GM04504 (cell line): Measurements from ENCODE around the gene CCSAP.

Experiments used
- DNase-seq: peaks from one replicate; pipeline ENCODE4 v3.0.0-alpha.2; 2012; ENCODE audit warnings: low read depth

Gene CCSAP

DNA sequence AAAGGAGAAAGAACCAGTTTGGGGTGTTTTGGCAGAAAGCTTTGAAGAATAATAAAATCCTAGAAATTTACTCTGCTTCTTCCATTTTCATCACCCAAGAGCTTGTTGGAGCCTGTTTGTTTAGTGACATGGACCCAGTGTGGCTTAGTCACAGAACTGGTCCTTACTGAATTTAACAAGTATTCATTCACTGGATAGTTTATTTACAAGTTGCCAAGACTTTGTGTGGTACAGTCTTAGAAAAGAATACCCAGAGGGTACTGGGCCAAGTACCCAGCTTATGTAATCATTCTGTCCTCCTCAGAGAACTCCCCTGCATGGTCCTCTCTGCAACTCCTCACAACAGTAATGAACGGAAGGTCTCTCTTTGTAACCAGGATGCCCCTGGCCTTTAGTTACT, 55.6 kb downstream of the CCSAP start:
- no peak for DNase-seq

DNA sequence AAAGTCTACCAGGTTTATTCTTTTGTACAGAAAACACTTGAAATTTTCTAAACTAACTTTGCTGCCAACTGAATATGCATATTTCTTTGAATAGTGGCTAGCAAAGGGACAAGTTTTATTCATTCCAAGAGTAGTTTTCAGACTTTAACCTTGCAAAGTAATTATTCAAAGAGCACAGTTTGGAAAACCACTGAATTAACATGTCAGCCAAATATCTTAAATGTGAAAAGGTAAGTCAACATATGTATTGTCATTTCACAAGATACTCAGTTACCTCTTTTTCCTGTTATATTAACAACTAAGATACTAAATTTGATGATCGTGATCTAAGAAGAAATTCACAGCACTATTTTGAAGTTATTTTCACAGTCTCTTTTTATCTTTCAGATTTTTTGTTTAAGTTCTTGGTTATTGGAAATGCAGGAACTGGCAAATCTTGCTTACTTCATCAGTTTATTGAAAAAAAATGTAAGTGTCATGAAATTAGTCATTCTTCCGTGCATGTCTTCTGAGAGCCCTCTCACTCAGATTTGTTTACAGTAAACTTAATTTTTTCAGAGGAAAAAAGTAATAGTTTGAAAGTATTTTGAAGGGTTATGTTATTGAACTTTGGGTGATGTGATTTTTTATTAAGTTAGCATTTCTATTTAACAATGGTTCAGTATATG, 56.6 kb downstream of the CCSAP start:
- DNase-seq: no peak

DNA sequence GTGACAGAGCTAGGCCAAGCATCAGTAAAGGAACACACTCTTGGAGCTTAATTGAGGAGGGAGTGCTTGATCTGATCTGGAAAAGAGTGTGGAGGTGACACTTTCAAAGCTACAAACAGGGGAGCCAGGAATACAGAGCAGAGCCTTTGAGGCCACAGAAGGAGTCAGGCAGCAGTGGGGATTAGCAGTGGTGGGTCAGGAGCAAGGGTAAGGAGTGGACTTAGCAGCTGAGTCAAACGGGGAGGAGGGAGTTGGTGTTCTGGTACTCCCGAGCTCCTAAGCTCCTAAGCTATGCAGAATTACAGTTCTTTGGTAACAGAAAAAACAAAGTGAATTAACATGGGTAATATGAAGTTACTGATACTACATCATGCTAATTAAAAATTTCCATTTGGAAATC, 57.4 kb downstream of the CCSAP start:
- DNase-seq: no peak

DNA sequence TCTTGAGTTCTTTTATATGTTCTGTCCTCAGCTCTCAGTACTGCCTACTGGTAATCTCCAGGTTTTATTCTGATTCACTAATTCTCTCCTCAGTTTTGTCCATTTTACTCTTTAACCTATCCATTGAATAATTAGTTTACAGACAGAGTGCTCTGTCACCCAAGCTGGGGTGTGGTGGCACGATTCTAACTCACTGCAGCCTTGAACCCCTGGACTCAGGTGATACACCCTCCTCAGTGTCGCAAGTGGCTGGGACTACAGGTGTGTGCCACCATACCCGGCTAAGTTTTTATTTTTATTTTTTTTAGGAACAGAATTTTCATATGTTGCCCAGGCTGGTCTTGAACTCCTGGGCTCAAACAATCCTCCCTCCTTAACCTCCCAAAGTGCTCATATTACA, 58.0 kb downstream of the CCSAP start:
- no peak for DNase-seq

DNA sequence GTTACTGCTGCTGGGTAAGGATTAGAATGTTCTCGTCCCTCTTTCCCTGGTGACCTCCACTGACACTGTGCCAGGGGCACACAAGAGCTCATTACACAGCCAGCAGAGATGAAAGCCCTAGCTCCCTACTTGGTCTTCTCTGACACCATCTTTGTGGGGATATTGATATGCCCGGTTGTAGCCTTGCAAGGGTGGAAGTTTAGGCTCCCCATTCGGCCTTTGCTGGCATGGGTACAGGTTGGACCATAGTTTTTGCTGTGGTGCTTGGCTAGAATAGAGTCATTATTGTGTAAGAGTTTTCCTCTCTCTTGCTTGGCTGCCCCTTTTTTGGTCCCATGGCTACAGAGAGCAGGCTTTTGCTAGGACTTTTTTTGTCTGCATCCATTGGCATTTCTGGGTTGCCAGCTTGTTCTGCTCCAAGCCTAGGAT, 59.6 kb downstream of the CCSAP start:
- no peak for DNase-seq

DNA sequence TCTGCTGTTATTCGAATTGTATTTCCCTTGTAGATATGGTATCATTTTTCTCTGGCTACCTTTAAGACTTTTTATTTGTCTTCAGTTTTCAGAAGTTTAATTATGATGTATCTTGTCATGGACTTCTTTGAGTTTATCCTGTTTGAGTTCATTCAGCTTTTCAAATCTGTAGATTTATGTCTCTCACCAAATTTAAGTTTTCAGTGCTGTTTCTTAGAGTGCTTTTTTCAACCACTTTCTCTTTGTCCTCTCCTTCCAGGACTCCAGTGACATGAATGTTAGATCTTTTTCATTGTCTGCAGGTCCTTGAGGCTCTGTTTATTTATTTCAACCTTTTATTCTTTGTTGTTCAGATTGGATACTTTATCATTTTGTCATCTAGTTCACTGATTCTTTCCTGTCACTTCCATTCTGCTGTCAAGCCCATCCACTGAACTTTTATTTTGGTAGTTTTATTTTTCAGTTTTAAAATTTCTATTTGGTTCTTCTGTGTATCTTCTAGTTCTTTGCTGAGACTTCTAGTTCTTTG, 60.5 kb downstream of the CCSAP start:
- no peak for DNase-seq

DNA sequence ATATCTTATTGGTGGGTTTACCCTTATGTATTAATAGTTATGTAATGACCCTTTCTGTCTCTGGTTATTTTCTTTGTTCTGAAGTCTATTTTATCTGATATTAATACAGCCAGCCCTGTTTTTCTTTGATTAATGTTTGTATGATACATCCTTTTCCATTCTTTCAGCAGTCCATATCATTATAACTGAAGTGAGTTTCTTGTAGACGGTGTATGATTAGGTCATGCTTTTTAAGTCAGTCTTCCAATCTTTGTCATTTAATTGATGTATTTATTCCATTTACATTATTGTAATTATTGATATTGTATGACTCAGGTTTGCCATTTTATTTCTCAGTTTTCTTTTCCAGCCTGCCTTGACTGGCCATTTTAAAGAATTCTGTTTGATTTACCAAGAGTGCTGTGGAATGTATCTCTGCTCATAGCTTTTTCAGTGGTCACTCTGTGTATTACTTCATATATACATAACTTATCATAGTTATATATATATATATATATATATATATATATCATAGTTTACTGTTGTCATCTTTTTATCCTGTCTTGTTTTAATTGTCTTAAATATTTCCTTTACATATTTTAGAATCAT, 61.4 kb downstream of the CCSAP start:
- DNase-seq: no peak

DNA sequence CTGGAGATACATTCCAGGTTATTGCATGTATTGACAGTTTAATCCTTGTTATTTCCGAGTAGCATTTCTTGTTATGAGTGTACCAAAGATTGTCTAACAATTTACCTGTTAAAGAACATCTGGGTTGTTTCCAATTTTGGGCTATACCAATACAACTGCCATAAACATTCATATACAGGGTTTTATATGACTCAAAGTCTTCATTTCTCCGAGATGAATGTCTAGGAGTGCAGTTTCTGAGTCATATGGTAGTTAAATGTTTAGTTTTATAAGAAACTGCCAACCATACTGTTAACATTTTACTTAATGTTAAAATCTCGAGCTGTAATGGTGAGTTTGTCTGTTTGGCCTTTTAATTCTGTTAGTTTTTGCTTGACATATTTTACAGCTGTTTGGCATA, 61.9 kb downstream of the CCSAP start:
- no peak for DNase-seq

DNA sequence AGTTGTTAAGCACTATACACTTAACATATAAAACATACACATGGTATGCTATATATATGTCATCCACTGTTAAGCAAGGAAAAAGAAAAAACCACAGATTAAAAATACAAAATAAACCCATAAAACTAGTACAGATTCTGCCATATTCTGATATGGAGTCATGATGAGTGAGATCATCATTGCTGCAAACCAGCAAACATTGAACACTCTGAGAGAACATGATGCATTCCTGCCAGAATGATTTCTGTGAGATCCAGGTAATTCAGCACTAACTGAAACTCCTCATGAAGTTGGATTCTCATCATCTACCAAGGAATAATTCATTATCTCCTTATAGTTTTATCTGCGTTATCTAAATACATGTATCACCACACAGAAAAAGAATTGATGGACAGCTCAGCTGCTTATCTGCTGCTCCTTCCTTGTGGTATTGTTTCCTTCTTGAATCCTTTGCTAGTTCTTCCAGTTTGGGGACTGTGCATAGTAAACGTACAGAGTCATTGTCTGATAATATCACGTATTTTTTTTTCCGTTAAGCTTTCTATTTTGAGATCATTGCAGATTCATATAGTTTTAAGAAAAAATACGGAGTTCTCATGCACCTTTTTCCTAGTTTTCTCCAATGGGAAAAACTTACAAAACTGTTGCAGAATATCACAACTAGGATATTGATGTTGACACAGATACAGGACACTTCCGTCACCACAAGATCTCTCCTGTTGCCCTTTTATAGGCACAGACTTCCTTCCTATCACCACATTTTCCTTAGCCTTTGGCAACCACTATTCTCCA, 62.6 kb downstream of the CCSAP start:
- no peak for DNase-seq

DNA sequence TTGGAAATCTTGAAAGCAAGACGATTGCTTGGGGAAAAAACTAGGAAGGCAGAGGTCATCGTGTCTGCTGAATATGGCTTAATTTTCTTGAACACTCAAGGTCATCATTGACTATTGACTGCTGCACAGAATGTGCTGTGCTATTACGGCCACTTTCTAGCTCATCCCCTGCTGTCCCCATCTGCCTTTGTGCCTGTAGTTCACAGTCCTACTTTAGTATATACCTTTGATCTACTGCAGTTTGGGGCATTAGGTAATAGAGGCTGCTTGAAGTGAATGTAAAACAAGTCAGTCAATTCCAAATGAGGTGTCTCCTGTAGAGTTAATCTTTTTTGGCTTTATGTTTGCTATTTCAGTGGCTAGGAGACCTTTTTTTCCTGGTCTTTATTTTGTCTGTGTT, 63.6 kb downstream of the CCSAP start:
- DNase-seq: no peak

DNA sequence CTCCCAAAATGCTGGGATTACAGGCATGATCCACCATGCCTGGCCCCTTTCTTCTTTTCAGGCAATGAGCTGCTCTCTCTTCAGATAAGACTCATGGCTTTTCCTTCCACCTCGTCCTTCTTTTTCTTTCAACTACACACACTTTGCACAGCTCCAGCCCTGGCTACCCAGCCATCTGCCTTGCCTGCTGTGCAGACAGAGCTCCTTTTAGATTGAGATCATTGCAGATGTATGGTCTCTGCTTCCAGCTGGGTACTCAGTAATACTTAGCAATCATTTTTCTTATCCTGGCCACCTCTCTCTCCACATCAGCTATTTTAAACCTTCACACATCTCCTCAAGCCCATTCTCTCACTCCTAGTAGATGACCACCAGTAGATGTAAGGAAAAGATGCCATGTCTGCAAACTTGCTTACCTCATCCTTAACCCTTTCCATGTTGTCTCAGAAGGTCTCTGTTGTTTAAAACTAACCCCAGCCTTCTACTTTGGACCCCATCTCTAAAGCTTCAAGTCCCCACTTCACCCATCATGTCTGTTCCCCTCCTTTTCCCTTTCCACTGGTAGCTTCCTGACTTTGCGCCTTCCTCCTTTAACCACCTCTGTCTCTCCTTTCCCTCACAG, 64.6 kb downstream of the CCSAP start:
- no peak for DNase-seq

DNA sequence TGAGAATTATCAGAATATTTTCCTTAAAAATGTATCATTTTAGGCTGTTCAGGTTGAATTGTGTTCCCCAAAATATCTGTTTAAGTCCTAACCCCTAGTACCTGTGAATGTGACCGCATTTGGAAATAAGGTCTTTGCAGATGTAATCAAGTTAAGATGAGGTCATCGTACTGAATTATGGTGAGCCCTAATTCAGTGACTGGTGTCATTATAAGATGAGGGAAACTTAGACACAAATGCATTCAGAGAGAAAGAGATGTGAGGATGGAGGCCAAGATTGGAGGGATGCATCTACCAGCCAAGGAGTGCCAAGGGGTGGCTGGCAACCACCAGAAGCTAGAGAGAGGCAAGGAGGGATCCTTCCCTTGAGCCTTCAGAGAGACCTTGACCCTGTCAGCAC, 67.8 kb downstream of the CCSAP start:
- no peak for DNase-seq

DNA sequence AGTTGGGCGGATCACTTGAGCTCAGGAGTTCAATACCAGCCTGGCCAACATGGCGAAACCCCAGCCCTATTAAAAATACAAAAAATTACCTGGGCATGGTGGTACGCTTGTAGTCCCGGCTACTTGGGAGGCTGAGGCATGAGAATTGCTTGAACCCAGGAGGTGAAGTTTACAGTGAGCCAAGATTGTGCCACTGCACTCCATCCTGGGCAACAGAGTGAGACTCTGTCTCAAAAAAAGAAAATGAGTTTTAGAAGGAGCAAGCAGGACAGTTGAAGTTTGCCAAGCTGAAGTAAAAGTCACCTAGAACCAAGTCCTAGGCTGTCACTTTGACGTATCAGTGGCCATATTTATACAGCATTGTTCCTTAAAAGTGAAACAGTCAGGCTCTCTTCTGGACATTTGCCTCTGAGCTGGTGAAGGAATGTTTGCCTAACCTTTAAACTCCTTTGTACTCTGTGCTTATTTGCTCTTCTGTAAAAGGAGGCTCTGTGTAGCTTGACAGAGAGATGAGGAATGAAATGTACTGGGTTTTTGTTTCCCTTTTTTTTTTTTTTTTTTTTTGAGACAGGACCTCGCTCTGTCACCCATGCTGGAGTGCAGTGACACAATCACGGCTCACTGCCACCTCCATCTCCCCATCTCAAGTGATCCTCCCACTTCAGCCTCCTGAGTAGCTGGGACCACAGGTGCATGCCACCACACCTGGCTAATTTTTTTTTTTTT, 69.2 kb downstream of the CCSAP start:
- DNase-seq: no peak

DNA sequence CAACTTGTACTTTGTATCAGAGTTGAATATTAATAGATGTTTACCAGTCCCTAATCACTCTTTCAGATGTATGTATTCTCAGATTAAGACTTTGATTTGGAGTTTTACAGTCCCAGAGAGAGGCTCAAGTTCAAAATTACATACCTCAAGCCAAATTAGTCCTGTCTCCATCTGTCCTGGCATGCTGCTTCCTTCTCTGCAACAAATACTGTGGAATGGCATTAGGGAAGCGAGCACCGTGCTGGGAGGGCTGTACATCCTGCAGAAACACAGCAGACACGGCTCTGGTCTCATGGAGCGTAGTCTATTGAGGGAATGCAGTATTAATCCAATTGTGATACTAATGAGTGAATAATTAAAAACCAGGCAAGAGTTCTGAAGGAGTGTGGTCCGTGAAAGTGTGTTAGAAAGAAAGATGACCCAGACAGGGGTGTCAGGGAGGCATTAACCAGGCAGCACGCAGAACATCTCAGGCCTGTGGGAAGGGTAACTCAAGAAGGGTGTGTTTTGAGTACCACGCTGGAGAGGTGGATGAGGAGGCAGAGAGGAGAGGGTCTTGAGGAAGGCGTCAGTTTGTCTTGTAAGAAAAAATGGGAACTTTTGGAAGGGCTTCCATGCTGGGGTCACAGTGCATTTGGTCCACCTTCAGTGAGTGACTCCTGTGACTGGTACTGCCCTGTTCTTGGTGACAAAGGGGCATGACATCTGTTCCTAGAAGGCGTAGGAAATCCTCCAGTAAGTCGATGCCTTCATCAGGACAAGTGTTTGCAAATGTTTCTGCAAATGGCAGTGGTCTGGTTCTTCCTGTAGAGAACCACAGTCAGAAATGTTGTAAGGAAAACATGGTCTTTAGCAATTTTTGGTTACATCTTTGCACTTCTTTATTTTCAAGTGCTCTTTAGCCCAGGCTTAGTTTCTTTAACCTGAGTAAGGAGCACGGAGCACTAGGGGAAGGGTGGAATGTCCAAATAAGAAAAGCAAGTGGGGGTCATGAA, 70.4 kb downstream of the CCSAP start:
- DNase-seq: no peak

DNA sequence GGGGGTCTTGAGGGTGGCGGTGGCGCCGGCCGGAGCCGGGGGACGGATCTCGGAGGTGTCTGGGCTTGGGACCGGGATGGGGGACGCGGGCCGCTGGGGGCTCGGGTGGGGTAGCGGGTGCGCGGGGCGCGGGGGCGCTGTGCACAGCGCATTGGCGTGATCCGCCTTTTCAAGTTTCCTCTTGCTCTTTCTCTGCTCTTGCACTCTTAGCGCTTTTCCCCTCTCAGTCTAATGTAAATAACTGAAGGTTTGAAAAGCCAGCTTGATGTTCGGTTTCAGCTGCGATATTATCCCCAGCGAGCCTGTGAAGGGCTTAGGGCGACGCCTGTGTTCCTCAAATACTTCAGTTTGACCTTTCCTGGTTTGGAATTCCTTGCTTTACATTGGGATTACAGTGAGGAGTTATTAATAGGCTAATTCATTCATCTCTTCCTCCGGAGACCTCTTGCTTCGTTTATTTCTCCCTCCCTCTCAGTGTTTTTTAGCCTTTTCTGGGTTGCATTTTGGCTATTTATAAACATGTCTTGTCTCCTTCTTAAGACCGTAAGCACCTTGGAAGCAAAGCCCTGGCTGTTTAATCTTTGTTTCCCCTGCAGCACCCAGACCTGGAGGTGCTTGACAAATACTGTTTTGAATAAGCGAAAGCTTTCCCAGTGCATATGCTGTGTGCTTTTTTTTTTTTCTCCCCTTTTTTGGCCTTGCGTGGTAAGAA, 71.2 kb downstream of the CCSAP start:
- DNase-seq: no peak
